Stimulated activated naive CD8-positive, alpha-beta T cell treated with anti-CD3 and anti-CD28 coated beads, Interleukin-15, Interleukin-2, amounts not matched to agents 100 ng/mL and 50 ng/mL, for 24 hours (primary cell): ENCODE measurements around the gene HOXC12.
A peak's percentile ranks its signal among the peaks of the same experiment; 100 is the strongest.

Experiments used
- H3K27ac Mint-ChIP-seq: one replicate; pipeline ENCODE4 v1.8.0; 2021; ENCODE audit warnings: mild to moderate bottlenecking, mixed read lengths
- H3K27me3 Mint-ChIP-seq: one replicate; pipeline ENCODE4 v1.8.0; 2021; ENCODE audit warnings: mixed read lengths
- H3K36me3 Mint-ChIP-seq: one replicate; pipeline ENCODE4 v1.8.0; 2021; ENCODE audit warnings: low read depth, mixed read lengths
- H3K4me1 Mint-ChIP-seq: one replicate; pipeline ENCODE4 v1.8.0; 2021; ENCODE audit warnings: low read depth, mixed read lengths
- H3K4me3 Mint-ChIP-seq: one replicate; pipeline ENCODE4 v1.8.0; 2021; ENCODE audit warnings: mild to moderate bottlenecking, mixed read lengths
- H3K9me3 Mint-ChIP-seq: one replicate; pipeline ENCODE4 v1.8.0; 2021; ENCODE audit warnings: mixed read lengths

HOXC12 gene

DNA sequence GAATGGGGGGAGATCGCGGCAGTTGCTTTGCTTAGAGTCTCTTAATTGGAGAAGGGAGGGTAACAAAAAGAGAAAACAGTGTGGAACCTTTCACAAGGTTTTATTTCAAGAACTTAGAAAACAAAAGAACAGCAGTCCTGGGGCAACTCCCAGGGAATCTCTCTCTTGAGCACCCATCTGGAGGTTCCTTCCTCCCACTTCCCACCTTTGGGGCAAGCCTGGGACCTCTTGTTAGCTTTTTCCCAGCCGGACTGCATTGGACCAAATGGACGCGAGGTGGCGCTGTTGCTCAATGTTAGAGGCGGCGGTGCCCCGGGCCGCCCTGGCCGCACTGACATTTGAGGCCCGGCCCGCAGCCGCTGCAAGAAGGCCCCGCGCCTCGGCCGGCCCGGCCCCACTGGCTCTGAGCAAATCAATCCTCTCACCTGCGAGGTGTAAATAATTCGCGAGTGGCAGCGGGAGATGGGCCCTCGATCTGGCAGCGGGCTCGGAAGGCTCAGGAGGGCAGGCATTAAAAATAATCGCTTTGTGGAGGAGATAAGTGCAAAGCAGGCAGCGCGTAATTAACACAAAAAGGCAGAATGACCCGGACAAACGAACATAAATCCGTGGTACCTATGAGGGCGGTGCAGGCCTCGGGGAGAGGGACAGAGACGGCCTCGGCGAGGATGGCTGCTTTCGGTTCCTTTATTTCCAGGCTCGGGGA lies 51.3 kb downstream of the HOXC12 start:
- Mint-ChIP-seq H3K27ac (no peak overlapping the region), H3K4me3 (peak overlapping the region; percentile 66), H3K9me3 (no peaks in the 10 kb centered on the region), H3K27me3 (peaks cover 88% of the 10 kb centered on the region), H3K4me1 (peaks cover 19% of the 10 kb centered on the region), H3K36me3 (no peaks in the 10 kb centered on the region)

DNA sequence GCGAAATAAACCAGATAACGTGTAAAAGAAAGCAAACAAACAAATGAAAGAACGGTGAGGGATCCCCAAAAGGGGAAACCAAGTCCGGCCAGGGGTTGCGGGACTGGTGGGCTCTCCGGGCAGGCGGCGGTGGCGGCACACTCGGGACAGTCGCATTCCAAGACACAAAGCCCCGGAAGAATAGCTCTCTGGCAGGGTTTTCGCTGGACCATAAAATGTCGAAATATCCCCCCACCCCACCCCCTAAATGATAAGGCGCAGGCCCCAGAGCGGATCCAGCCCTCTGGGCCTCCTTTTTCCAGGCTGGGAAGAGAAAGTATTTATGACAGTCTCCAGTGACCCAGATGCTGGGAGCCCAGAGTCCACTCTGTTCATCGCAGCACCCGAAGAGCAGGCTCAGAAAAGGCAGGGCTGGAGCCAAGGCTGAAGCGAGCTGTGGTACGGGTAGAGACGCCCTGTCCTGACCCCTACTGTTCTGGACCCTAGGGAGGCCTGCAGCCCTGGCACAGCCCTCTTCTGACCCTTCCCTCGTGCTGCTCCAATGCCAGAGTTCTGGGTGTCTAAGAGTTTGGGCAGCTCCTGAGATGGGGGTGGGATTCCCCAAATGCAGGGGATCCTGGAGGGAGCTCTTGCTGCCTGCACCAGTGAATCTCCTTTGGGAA lies 52.0 kb downstream of the HOXC12 start:
- H3K4me1 Mint-ChIP-seq, result peaks cover 26% of the 10 kb centered on the region

DNA sequence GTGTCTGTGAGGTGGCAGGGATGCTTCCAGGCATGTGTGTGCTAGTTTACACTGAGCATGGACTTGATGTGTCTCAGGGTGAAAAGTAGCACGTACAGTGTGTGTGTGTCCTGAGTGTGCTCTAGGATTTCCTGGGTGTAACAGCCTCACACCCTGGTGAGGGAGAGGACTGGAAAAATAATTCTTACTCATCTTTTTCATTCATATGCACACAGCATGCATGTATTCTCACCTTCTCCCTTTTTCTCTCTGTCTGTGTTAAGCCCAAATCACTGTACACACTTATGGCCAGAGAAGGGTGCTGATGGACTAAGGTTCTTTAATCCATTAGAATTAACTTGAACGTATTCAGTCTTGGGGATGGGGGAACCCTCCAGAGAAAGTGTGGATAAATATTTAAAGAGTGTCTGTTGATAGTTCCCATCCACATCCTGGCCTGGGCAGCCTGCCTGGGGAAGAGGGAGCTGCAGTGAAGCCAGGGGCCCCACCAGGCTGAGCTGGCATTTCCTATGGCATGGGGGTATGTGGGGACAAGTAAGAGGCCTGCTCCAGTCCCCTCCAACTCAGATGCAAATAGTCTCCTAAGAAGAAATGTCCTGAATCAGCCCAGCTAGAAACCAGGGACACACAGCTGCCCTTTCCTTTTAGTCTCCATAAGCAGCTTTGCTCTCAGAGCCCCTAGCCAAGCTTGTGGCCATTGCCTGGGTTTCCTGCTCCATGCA lies 53.0 kb downstream of the HOXC12 start:
- Mint-ChIP-seq H3K4me3 (no peak overlapping the region), H3K36me3 (no peaks in the 10 kb centered on the region), H3K9me3 (no peaks in the 10 kb centered on the region), H3K27me3 (peaks cover 90% of the 10 kb centered on the region), H3K4me1 (peaks cover 27% of the 10 kb centered on the region), H3K27ac (no peak overlapping the region)

More for the DNA sequence above, 52.0 kb downstream of the HOXC12 start:
- Mint-ChIP-seq H3K9me3 (no peaks in the 10 kb centered on the region), H3K27me3 (peaks cover 90% of the 10 kb centered on the region), H3K27ac (no peak overlapping the region), H3K36me3 (no peaks in the 10 kb centered on the region), H3K4me3 (peak overlapping the region; percentile 66)

DNA sequence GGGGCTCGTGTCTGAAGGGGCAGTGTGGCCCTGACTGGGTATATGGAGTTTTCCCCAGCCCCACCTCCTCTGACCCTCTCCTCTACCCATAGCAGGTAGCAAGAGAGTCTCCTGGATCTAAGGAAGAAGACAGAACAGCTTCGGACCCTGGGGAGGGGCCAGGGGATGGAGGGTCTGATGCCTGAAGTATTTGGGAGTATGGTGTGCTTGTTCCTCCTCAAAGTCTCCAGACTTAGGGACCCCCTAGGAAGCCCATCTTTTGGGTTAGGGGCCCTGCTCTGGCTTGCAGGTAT lies 53.5 kb downstream of the HOXC12 start:
- Mint-ChIP-seq H3K9me3 (no peaks in the 10 kb centered on the region), H3K27me3 (peaks cover 90% of the 10 kb centered on the region), H3K36me3 (no peaks in the 10 kb centered on the region), H3K27ac (no peak overlapping the region), H3K4me1 (peaks cover 27% of the 10 kb centered on the region), H3K4me3 (no peak overlapping the region)
